Measurements from ENCODE around the gene MMAB. TPM values are rescaled to one million over a fixed set of nuclear protein-coding genes. Genes with fewer than 3 reads are reported as not detected.

Gene MMAB
- total and polyA plus RNA-seq, 7 donors = 12.2 to 79.6 (median 28.9) TPM

GRCh38 chr12:109559601-109560000, 13.7 kb downstream of the MMAB start:
- H3K27me3 ChIP-seq = no peaks in the 10 kb centered on the region
- no peak overlapping the region for H3K4me3 ChIP-seq
- no peak for TF ChIP-seq POLR2AphosphoS5 (IDR thresholded peaks at IDR 0.05)
- TF ChIP-seq EP300 (IDR thresholded peaks at IDR 0.05) = no peak
- TF ChIP-seq POLR2A (IDR thresholded peaks at IDR 0.05) = no peak
- TF ChIP-seq CTCF (IDR thresholded peaks at IDR 0.05) = no peak
- H3K27ac ChIP-seq = no peak overlapping the region
- DNase-seq = no peak
- intact Hi-C loops (cut with DNase I) = no loop called here
- peaks cover 0 to 37% (median 4%) of the 10 kb centered on the region in 4 donors for H3K36me3 ChIP-seq
- H3K4me1 ChIP-seq = no peaks in the 10 kb centered on the region
- no peaks in the 10 kb centered on the region for H3K9me3 ChIP-seq
- WGBS, 2 donors = 96 to 97% methylated on average over 10 of the region's 10 CpGs

- H3K9me3 ChIP-seq = no peaks in the 10 kb centered on the region
- peaks cover 0 to 1% (median 0%) of the 10 kb centered on the region in 3 donors for H3K27me3 ChIP-seq
- 90 to 97% methylated on average over 6 of the region's 6 CpGs for WGBS, 2 donors
- no peak for DNase-seq
- no peak overlapping the region for H3K4me3 ChIP-seq
- H3K36me3 ChIP-seq = peaks cover 0 to 32% (median 3%) of the 10 kb centered on the region in 4 donors
- H3K4me1 ChIP-seq = no peaks in the 10 kb centered on the region
- no peak overlapping the region for H3K27ac ChIP-seq
- intact Hi-C loops (cut with DNase I) = no loop called here
- no peak for TF ChIP-seq POLR2AphosphoS5 (IDR thresholded peaks at IDR 0.05)
- no peak for TF ChIP-seq CTCF (IDR thresholded peaks at IDR 0.05)
- no peak for TF ChIP-seq EP300 (IDR thresholded peaks at IDR 0.05)
- no peak for TF ChIP-seq POLR2A (IDR thresholded peaks at IDR 0.05)
Measured at GRCh38 chr12:109559200-109559505, 14.2 kb downstream of the MMAB start.

DNA sequence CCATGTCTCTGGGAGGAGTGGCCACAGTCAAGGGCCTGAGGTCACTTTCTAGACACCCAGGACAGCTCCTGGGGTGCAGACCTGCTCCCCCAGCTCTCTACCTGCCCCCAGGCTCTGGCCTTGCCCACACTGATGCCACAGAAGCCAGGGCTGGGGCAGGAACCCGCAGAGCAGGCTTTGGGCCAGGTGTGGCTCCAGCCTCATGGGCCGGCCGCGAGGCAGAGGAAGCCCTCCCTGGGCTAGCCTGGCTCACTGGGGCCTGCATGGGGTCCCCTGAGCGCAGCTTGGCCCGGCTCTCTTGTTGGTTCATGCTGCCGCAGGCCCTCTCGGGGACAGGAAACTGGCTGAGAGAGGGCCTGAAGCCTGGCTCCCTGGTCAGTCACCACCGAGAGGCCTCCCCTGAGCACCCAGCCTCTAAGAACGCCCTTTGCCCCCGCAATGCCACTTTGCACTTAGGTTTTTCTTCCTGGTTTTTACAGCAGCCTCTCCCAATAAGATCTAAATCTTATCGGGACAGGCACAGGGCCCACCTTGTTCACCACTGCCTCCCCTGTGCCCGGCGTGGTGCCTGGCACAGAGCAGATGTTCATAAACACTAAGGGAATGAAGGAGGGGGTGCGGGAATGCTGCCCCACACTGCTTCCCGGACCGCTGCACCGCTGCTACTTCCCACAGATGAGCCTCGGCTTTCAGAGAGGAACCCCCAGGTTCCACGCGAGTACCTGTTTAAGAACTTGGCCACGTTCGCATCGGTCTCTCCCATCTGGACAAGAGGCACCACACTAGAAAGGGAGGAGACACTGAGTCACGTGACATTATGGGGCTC, 14.7 kb downstream of the MMAB start:
- intact Hi-C loops (cut with DNase I) = no loop called here
- Histone ChIP-seq H3K27ac (no peak overlapping the region), H3K4me1 (no peaks in the 10 kb centered on the region), H3K4me3 (no peak overlapping the region), H3K9me3 (no peaks in the 10 kb centered on the region), H3K36me3 (peaks cover 0 to 27% (median 3%) of the 10 kb centered on the region in 4 donors), H3K27me3 (peaks cover 0 to 7% (median 0%) of the 10 kb centered on the region in 3 donors)
- TF ChIP-seq POLR2AphosphoS5 (IDR thresholded peaks at IDR 0.05) (no peak), EP300 (IDR thresholded peaks at IDR 0.05) (no peak), POLR2A (IDR thresholded peaks at IDR 0.05) (no peak), CTCF (IDR thresholded peaks at IDR 0.05) (no peak)
- WGBS, 2 donors = 32 to 72% methylated on average over 25 of the region's 25 CpGs
- no peak for DNase-seq

DNA sequence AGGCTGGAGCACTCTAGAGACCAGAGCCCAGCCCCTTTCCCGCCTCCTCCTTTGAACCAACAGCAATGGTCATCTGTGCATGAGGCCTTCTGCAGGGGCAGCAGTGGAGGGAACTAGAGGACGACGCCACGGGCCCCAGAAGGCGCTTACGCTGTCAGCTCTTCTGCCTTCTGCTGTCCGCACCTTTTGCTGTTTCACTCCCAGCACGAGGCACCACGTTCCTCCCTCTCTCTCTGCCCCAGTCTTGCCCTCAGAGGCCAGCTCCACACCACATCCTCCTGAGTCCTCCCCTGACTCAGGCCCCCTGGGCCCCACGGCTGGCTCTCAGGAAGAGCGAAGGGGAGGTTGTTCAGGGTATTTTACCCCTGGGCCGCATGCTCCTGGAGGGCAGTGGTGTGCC, 15.5 kb downstream of the MMAB start:
- H3K9me3 ChIP-seq = no peaks in the 10 kb centered on the region
- H3K4me3 ChIP-seq = no peak overlapping the region
- H3K36me3 ChIP-seq = peaks cover 0 to 19% (median 1%) of the 10 kb centered on the region in 4 donors
- TF ChIP-seq EP300 (IDR thresholded peaks at IDR 0.05) (no peak), POLR2AphosphoS5 (IDR thresholded peaks at IDR 0.05) (no peak), CTCF (IDR thresholded peaks at IDR 0.05) (no peak), POLR2A (IDR thresholded peaks at IDR 0.05) (no peak)
- DNase-seq = no peak
- intact Hi-C loops (cut with DNase I) = no loop called here
- H3K27me3 ChIP-seq = peaks cover 0 to 15% (median 0%) of the 10 kb centered on the region in 3 donors
- no peaks in the 10 kb centered on the region for H3K4me1 ChIP-seq
- WGBS, 2 donors = 83 to 89% methylated on average over 12 of the region's 12 CpGs
- H3K27ac ChIP-seq = no peak overlapping the region
